GM18502 (cell line): Measurements from ENCODE around the gene TBC1D12.
A peak's percentile ranks its signal among the peaks of the same experiment; 100 is the strongest.
"Not testable (repeated sequence)": the region's sequence is repeated elsewhere in the genome, so short reads cannot be mapped to it uniquely, and the experiment has no call there.

ENCODE experiments used
- ATAC-seq: cut with Tn5 transposase; IDR thresholded peaks from one replicate; pipeline ENCODE4 v1.9.1; 2021; ENCODE audit warnings: mild to moderate bottlenecking; ENCODE audit not compliant: unreplicated experiment, poor library complexity

The TBC1D12 gene

GRCh38 chr10:94524146-94524545 is 121.8 kb downstream of the TBC1D12 start:
- ATAC-seq, result no peak

GRCh38 chr10:94524711-94525110 is 122.4 kb downstream of the TBC1D12 start:
- no peak for ATAC-seq

GRCh38 chr10:94531550-94531949 is 129.2 kb downstream of the TBC1D12 start:
- ATAC-seq, result not testable (repeated sequence)

GRCh38 chr10:94533027-94533426 is 130.7 kb downstream of the TBC1D12 start:
- no peak for ATAC-seq

- ATAC-seq, result not testable (repeated sequence)
Measured at GRCh38 chr10:94542282-94542681, 139.9 kb downstream of the TBC1D12 start.

- peak; percentile 78 for ATAC-seq
Measured at GRCh38 chr10:94545391-94546048, 143.2 kb downstream of the TBC1D12 start, which contains the start of gene HELLS. Gene HELLS, plus strand, starts transcription at chr10:94545788. Its CDS starts 134 bp downstream, at chr10:94545922.

- peak; percentile 8 for ATAC-seq
Measured at GRCh38 chr10:94546049-94546900, 143.9 kb downstream of the TBC1D12 start.

- no peak for ATAC-seq
Measured at GRCh38 chr10:94546901-94547185, 144.5 kb downstream of the TBC1D12 start.

GRCh38 chr10:94549221-94549620 is 146.9 kb downstream of the TBC1D12 start:
- ATAC-seq, result no peak

GRCh38 chr10:94567714-94568307 is 165.5 kb downstream of the TBC1D12 start:
- not testable (repeated sequence) for ATAC-seq

GRCh38 chr10:94571081-94571480 is 168.7 kb downstream of the TBC1D12 start:
- no peak for ATAC-seq

- no peak for ATAC-seq
Measured at GRCh38 chr10:94571528-94571927, 169.2 kb downstream of the TBC1D12 start.

- no peak for ATAC-seq
Measured at GRCh38 chr10:94578790-94579189, 176.4 kb downstream of the TBC1D12 start.

- no peak for ATAC-seq
Measured at GRCh38 chr10:94583124-94583523, 180.8 kb downstream of the TBC1D12 start.
